DOHH2 (cell line): ENCODE data around the gene FCN2.

ENCODE experiments used
- H3F3A ChIP-seq: fragments of 200-600 bp; sonication (generic), shearing (Covaris generic); 2 replicates; pipeline ENCODE4 v1.6.0; 2016; ENCODE audit warnings: antibody characterized with exemption, mild to moderate bottlenecking; ENCODE audit not compliant: control insufficient read depth, insufficient read depth
- H3K27ac ChIP-seq: fragments of 200-600 bp; sonication (generic); 2 replicates; pipeline ENCODE4 v1.5.1; 2014; ENCODE audit warnings: low read depth, mild to moderate bottlenecking, low read length, moderate library complexity
- H3K27me3 ChIP-seq: fragments of 200-600 bp; sonication (generic); 2 replicates; pipeline ENCODE4 v1.6.1; 2014; ENCODE audit warnings: mild to moderate bottlenecking, low read length, mixed read lengths; ENCODE audit not compliant: control insufficient read depth
- H3K36me3 ChIP-seq: fragments of 200-600 bp; sonication (generic); 2 replicates; pipeline ENCODE4 v1.6.1; 2014; ENCODE audit warnings: mild to moderate bottlenecking, low read length, moderate library complexity, mixed read lengths; ENCODE audit not compliant: control insufficient read depth
- H3K4me1 ChIP-seq: fragments of 200-600 bp; sonication (generic); 2 replicates; pipeline ENCODE4 v1.6.1; 2014; ENCODE audit warnings: mild to moderate bottlenecking, low read length, mixed read lengths; ENCODE audit not compliant: control insufficient read depth
- H3K4me2 ChIP-seq: fragments of 200-600 bp; sonication (generic); 2 replicates; pipeline ENCODE4 v1.6.0; 2014; ENCODE audit warnings: mild to moderate bottlenecking, low read length, moderate library complexity
- H3K4me3 ChIP-seq: fragments of 200-600 bp; sonication (generic); 2 replicates; pipeline ENCODE4 v1.5.1; 2014; ENCODE audit warnings: mild to moderate bottlenecking, low read length, mixed read lengths
- H3K79me2 ChIP-seq: fragments of 200-600 bp; sonication (generic); 2 replicates; pipeline ENCODE4 v1.6.1; 2014; ENCODE audit warnings: mild to moderate bottlenecking, low read length, mixed read lengths; ENCODE audit not compliant: control insufficient read depth
- H3K9me2 ChIP-seq: fragments of 200-600 bp; sonication (generic); replicated peaks from 2 replicates; pipeline ENCODE4 v1.6.1; 2014; ENCODE audit warnings: mild to moderate bottlenecking, low read length, mixed read lengths; ENCODE audit not compliant: control insufficient read depth
- H3K9me3 ChIP-seq: fragments of 200-600 bp; sonication (generic); 2 replicates; pipeline ENCODE4 v1.6.1; 2014; ENCODE audit warnings: antibody characterized with exemption, low read length, mixed read lengths; ENCODE audit not compliant: control insufficient read depth, insufficient read depth
- H4K20me1 ChIP-seq: fragments of 200-600 bp; sonication (generic); 2 replicates; pipeline ENCODE4 v1.6.0; 2014; ENCODE audit warnings: low read depth, mild to moderate bottlenecking, antibody characterized with exemption, low read length, moderate library complexity; ENCODE audit not compliant: control insufficient read depth, insufficient read depth
- CTCF ChIP-seq: fragments of 200-600 bp; sonication (generic); IDR thresholded peaks from one replicate; pipeline ENCODE4 v1.5.1; 2014; ENCODE audit warnings: antibody characterized with exemption, mild to moderate bottlenecking, low read depth, low read length; ENCODE audit not compliant: poor library complexity, severe bottlenecking
- EZH2phosphoT487 ChIP-seq: fragments of 200-600 bp; sonication (generic); IDR thresholded peaks from 2 replicates; pipeline ENCODE4 v1.6.1; 2017; ENCODE audit warnings: borderline replicate concordance, mild to moderate bottlenecking, antibody characterized with exemption, low read length, moderate library complexity, mixed read lengths

Gene FCN2

GRCh38 chr9:134879664-134880483, 736 bp upstream of the FCN2 start:
- H3K4me3 ChIP-seq: no peak overlapping the region
- no peaks in the 10 kb centered on the region for H3K79me2 ChIP-seq
- TF ChIP-seq CTCF (no peak), EZH2phosphoT487 (no peak)
- no peaks in the 10 kb centered on the region for H4K20me1 ChIP-seq
- H3K9me2 ChIP-seq: no peaks in the 10 kb centered on the region
- no peaks in the 10 kb centered on the region for H3K36me3 ChIP-seq
- no peak overlapping the region for H3K27ac ChIP-seq
- H3K9me3 ChIP-seq: no peaks in the 10 kb centered on the region; the same call in 1 of the 2 replicates
- no peaks in the 10 kb centered on the region for H3F3A ChIP-seq
- H3K27me3 ChIP-seq: no peaks in the 10 kb centered on the region
- no peak overlapping the region for H3K4me2 ChIP-seq
- H3K4me1 ChIP-seq: peaks cover 10% of the 10 kb centered on the region

- no peaks in the 10 kb centered on the region for H3K4me1 ChIP-seq
- TF ChIP-seq EZH2phosphoT487 (no peak), CTCF (no peak)
These were observed 682 bp downstream of the FCN2 start for GRCh38 chr9:134881313-134881670.

GRCh38 chr9:134882204-134882785, 1.7 kb downstream of the FCN2 start:
- no peaks in the 10 kb centered on the region for H3F3A ChIP-seq
- TF ChIP-seq CTCF (no peak), EZH2phosphoT487 (no peak)
- H3K9me2 ChIP-seq: no peaks in the 10 kb centered on the region
- no peak overlapping the region for H3K27ac ChIP-seq
- H3K36me3 ChIP-seq: no peaks in the 10 kb centered on the region
- H3K4me3 ChIP-seq: no peak overlapping the region
- H3K4me2 ChIP-seq: no peak overlapping the region
- no peaks in the 10 kb centered on the region for H4K20me1 ChIP-seq
- no peaks in the 10 kb centered on the region for H3K79me2 ChIP-seq
- no peaks in the 10 kb centered on the region for H3K4me1 ChIP-seq
- H3K27me3 ChIP-seq: no peaks in the 10 kb centered on the region
- no peaks in the 10 kb centered on the region for H3K9me3 ChIP-seq

More at GRCh38 chr9:134881313-134881670, 682 bp downstream of the FCN2 start:
- Histone ChIP-seq H3K9me2 (no peaks in the 10 kb centered on the region), H3K27me3 (no peaks in the 10 kb centered on the region), H3K27ac (no peak overlapping the region), H4K20me1 (no peaks in the 10 kb centered on the region), H3K4me3 (no peak overlapping the region), H3F3A (no peaks in the 10 kb centered on the region), H3K9me3 (no peaks in the 10 kb centered on the region), H3K36me3 (no peaks in the 10 kb centered on the region), H3K79me2 (no peaks in the 10 kb centered on the region), H3K4me2 (no peak overlapping the region)
